ENCODE data around the gene PRTFDC1.
A peak's percentile ranks its signal among the peaks of the same experiment; 100 is the strongest.
"Not testable (repeated sequence)": the region's sequence is repeated elsewhere in the genome, so short reads cannot be mapped to it uniquely, and the experiment has no call there.

Gene PRTFDC1, protein sequence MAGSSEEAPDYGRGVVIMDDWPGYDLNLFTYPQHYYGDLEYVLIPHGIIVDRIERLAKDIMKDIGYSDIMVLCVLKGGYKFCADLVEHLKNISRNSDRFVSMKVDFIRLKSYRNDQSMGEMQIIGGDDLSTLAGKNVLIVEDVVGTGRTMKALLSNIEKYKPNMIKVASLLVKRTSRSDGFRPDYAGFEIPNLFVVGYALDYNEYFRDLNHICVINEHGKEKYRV

DNA sequence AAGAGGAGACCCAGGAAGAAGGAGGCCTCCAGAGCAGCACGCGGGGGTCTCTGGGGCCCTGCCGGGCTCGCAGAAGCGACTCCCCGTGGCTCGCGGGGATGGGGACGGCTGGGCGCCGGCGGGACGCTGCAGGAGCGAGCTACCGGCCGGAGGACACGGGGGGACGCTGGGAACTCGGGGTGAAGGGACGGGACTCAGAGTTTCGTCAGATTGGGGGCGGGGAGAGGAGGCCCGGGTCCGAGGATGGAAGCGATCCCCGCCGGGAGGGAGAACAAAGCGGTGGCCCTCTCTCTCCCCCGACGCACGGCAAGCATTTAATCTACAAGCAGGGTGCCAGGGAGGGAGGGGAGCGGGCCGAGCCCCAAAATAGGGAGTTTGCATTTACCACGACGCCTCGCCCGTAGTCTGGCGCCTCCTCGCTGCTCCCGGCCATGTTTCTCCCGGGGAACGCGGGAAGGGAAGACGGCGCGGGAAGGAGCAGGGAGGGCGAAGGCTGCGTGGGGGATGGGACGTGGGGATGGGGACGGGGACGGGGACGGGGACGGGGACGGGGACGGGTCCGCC lies at the start of gene PRTFDC1:
Gene PRTFDC1 (minus strand): TSS at position 464 of the 564 bp plus-strand sequence. CDS start 31 bp downstream, at position 433.
- DNase-seq: peak in 1 of 4 experiments; percentile 29

DNA sequence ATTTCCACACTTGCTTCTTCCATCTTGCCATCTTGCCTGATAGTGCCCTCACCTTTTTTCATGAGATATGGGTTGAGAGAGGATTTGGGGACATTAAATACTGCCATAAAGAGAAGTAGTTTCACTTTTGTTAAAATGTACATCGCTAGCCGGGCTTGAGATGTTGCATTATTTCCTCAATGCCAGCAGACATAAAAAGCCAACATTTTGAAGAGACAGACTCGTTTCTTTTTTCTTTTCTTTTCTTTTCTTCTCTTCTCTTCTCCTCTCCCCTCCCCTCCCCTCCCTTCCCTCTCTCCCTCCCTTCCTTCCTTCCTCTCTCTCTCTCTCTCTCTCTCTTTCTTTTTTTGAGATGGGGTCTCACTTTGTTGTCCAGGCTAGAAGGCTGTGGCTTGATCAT lies 45.6 kb upstream of the PRTFDC1 start:
- DNase-seq: no peak

DNA sequence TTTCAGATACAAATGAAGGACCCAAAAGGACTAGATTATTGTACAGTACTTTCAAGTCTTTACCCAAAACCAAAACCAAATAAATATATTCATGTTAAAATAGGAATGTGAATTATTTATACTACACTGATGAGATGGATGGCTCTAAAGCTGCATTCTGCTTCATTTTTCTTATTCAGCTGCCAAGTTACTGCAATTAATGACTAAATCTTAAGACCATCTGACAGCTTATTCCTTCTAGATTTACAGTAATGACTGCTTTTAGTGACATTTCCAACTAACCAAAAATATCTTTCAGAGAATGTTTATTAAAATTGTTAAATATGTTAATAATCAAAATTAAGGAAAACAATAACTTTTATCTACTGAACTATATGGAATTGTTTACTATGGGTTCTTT lies 42.7 kb upstream of the PRTFDC1 start:
- DNase-seq: no peak

DNA sequence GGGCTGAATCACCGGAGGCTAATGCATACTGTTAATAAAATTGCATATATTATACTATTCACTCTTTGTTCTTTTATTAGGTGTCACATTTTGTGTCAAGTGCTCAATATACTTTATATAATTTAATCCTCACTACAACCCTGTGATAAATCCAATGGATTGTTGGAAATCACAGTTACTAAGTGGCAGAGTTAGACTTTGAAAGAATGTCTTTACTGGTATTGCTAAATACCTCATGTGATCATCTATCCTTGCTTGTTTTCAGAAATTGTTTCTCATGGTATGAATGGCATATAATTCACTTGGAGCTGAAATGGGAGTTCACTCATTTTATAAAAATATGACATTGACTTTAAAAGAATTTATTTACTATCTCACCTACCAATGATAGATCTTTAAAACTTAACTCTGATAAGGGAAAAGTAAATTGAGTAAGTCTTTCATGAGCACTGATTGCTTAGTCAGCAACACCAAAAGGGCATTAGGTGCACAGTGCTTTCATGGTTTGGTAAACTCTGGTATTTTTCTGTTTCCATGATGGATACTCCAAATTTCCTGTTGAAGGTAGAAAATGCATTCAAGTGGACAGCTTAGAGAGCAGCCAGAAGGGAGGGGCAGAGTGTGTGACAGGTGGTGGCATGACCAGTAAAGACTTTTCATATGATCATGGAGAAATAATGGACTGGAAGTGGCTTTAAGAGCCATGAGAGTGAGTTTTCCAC lies 41.0 kb upstream of the PRTFDC1 start:
- no peak for DNase-seq

DNA sequence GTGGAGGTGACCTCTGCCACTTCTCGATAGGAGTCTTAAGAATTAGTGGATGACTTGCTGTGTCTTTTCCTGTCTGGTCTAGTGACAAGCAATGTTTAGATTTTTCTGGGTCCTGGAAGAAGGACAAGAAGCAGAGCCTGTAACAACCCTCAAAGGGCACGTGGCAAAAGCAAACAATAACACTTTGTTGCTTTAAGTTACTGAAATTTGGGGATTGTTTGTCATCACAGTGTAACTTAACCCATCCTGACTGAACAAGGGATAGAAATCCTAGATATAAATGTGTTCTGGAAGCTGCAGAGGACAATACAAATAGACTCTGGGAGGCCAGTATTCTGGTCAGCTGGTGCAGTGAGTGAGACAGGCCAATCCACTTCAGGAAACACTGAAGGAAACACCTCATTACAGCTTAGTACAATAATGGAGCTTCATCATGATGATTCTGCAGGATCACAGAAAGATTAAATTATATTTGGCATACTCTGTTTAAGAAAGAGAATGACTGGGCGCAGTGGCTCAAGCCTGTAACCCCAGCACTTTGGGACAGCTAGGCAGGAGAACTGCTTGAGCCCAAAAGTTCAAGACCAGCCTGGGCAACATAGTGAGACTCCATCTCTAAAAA lies 40.2 kb upstream of the PRTFDC1 start:
- DNase-seq: no peak

DNA sequence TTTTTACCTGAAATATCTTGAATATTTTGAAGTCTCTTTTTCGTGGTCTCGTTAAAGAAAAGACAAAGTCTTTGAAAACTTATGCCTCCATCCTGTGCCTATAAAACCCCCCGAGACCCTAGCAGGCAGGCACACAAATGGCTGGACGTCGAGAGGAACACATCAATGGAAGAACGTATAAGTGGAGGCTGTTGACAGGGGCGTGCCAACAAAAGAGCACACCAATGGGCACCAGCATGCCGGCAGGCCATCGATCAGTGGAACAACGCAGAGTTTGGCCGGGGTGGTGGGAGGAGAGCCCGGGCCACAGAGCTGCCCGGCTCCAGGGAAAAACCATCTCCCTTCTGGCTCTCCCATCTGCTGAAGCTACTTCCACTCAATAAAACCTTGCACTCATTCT lies 38.9 kb upstream of the PRTFDC1 start:
- no peak for DNase-seq

DNA sequence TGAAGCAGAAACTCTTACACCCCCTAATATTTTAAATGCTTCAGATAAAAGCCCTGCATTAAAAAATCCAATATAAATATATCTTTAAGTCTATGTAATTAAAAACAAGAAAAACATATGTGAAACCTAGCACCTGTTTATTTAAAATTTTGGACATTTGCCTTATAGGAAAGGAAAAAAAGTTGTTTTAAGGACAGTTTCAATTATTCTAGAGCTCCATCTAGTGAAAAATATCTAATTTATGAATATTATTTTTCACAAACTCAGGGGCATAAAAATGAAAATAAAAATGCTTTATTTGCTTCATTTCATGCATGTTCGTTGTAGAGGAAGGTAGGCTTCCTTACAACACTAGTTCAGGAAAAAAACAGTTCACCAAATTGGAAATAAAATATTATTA lies 37.5 kb upstream of the PRTFDC1 start:
- DNase-seq: no peak

DNA sequence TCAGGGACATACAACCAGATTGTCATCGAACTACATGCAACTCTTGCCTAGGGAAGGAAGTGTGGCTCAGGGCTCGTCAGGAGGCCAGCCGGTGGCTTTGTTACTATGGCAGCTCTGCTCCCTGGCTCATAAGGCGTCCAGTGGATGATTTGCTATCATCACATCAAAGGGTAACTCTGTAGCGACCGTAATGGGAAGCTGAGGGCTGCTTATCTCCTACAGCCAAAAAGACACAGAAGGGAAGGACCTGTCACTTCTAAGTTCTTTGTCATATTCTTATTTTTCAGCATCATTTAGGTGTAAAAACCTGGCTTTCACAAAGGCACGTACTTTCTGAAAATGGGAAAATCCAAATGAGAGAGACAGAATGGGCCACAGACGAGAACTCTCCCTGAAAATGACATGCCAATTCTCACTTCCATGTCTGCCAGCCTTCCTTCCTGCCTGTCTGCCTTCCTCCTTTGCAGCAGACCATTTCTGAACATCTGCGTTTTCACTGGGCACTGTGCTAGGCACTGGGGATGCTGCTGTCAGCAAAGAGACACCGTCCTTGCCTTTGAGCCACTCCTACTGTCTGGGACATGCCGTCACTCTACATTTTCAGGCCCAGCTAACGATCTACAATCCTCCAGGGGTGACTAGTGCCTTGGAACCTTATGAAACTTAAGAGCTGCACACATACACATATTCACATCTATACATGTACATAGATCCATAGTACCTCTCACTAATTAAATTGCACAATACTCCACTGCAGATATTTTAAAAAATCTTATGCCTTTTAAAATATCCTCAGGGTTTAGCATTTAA lies 36.6 kb upstream of the PRTFDC1 start:
- DNase-seq: no peak

DNA sequence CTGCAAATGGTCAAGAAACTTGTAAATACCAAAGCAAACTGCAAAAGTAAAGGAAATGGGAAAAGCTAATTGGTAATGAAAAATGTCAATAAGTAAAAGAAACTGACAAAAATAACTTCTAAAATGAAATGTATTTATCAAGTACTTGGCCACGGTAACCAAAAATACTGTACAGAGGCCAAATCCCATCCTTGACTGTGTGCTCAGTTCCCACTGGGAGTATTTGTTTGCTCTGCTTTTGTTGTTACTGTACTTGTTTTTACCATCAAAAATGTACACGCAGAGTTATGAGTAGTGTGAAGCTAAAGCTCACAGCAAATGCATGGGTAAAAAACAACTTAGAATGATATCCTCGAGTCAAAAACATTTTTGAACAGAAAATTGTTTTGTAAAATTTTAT lies 32.5 kb upstream of the PRTFDC1 start:
- no peak for DNase-seq

DNA sequence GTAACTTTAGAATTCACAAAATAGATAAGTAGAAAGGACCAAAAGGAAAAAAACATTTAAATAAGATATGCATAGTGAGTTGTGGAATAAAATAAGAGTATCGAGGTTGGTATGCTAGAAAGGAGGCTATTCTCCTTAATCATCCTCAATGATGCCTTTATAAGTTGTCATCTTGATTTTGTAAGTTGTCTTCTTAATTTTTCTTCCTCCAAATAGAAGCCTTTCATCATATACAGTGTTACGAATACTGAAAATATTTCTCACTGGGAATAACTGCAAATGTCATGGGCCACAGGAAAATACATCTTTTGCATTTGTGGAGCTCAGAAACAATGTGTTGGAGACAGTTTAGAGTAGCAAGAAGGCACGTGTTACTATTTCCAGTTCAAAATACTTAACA lies 31.5 kb upstream of the PRTFDC1 start:
- no peak for DNase-seq

DNA sequence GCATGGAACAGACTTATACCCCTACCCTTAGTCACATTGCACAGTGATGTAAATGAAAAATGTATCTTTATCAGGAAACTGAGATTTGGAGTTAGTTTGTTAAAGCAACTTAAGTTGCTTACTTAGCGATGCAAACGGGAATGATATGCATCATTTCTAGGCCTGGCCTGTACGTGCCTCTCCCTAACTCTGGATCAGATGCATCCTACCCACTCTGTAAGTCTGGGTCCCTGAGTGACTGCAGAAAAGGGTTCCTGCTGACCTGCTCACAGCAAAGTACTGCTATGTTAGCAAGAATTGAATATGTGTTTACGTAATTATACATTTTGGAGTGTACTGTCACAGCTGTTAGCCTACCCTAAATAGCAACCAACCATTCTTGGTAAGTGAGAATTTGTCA lies 30.7 kb upstream of the PRTFDC1 start:
- DNase-seq: no peak

DNA sequence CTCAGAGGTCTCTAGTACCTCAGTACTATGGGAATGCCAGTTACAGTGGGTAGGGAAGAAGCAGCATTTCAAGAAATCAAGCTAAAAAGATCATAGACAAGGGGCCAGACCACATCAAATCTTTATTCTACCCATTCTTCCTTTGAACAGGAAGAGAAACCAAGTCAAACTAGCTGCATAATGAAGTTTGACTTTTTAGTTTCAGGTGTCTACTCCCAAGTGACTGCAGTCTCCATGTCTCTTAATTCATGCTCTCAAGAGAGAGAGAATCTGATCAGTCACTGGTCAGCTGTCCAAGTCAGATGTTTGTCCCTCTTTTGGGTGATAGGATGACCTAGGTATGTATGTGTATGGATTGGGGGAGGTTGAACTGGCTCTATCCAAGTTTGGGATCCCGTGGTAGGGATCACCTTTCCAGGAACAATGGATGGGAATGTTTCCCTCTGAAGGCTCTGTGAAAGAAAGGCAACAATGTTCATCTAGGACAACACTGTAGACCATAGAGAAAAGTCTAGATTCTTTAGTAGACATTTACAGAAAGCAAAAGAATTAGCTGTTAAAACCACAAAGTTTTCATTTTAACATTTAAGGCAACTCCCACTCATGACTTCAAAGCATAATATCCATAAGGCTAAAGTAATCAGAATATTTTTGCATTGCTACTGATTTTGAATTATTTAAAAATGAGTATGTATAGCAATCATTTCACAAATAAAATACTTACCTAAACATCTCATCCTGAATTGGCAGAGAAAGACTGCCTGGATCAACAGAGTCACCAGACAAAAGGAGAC lies 30.1 kb upstream of the PRTFDC1 start:
- no peak for DNase-seq

DNA sequence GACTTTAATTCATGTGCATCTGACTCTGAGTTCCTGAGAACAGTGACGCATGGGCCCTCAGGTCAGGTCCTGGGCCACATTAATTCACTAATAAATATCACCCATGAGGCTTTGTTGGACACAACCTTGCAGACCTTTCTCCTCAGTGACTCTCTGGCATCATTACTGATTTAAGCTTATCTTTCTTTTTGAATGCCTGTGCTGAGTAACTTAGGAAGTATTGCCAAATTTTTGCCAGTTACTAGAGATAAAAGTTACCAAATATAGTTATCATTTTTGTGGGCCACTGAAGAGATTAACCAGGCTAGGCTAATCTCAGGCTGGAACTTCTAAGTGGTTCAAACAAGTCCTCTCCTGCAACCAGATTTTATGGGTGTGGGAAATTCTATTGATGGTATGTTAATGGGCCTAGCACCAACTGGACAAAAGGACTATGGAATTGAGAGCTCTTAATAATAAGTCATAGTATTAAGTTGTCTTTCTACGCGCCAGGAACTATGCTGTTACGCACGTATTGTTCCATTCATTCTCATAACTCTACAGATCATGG lies 28.8 kb upstream of the PRTFDC1 start:
- DNase-seq: no peak

DNA sequence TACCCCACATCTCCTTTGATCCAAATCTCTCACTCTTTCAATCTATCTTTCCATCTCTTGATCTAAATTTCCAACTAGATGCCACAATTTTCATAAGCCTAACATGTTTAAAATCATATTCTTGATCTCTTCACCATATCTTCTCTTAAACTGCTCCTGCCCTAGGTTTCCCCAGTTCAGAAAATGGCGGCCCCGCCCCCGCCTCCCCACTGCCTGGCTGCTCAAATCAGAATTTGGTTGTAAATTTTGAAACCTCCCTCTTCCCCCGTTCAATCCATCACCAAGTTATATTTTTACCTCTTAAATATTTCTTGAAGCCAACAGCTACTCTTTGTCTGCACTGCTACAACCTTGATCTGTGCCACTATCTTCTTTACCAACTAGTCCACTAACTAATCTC lies 27.3 kb upstream of the PRTFDC1 start:
- no peak for DNase-seq

DNA sequence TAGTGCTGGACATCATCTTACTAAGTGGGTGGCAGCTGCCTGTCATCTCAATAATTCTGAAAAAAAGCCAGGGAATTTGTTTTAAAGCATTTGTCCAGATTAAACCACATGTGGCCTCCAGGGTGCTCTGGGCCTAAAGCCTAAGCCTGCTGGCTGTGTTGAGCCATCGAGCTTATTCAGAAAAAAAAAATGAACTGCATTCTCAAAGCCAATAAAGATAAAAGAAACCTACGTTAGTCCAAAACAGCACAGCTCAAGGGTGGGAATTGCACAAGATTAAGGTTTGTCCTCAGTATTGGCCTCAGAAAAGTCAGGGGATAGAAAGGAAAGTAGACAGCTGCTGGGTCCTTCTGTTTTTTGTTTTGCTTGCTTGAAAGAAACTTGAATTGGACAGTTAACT lies 22.6 kb upstream of the PRTFDC1 start:
- no peak for DNase-seq

DNA sequence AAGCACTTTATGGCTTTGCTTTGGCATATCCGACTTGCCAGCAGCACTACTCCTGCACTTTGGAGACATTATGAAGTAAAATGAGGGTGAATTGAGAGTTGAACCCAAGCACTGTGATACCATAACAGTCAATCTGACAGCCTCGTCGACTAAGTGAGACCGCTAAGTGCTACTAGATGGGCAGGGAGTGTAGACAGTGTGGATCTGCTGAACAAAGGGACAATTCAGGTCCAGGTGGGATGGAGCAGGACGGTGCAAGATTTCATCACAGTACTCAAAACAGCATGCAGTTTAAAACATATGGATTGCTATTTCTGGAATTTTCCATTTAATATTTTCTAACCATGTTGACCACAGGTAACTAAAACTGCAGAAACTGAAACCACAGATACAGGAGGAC lies 20.8 kb upstream of the PRTFDC1 start:
- no peak for DNase-seq

DNA sequence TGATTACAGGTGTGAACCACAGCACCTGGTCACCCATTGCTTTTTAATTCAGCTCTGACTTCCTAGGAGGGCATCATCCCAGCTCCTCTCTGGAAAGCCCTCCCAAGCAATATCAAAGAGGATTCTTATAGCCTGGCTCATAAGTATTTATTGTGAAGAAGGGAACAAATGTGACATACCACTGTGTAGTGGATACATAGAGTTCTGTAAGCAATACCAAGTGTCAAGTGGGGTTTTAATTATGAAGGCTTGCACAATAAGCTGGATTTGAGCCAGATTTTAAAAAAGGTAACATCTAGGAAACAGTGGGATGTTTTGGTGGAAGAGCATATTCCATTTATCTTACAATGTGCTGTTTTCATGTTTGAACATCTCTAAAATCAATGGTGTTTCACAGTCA lies 19.0 kb upstream of the PRTFDC1 start:
- no peak for DNase-seq

DNA sequence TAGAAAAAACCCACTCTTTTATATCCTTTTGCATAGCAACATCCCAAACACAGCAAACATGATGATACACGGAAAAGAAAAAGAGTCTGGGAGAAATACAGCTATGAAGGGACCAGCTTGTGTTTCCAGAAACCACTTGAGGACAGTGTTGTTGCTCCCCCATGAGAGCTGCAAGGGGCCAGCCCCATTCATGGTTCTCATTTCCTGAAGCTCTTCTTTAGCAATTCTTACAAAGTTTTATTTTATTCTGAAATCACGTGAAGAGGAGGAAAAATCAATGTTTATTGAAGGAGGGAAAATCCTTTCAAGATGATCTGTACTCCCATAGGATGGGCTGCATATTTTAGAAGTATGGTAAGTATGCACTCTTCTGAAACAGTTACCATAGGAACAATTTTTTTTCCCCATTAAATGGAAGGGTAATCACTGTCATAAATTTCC lies 17.5 kb upstream of the PRTFDC1 start:
- no peak for DNase-seq

DNA sequence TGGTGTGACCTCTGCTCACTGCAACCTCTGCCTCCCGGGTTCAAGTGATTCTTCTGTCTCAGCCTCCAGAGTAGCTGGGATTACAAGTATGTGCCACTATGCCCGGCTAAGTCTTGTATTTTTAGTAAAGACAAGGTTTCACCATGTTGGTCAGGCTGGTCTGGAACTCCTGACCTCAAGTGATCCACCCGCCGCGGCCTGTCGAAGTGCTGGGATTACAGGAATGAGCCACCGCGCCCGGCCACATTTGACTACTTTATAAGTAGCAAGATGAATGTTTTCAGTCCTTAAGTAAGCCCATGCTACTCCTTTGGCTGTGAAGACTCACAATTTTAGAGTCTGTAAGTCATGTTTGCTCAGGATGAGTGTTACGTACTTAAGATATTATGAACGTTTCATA lies 16.5 kb upstream of the PRTFDC1 start:
- DNase-seq: not testable (repeated sequence)

DNA sequence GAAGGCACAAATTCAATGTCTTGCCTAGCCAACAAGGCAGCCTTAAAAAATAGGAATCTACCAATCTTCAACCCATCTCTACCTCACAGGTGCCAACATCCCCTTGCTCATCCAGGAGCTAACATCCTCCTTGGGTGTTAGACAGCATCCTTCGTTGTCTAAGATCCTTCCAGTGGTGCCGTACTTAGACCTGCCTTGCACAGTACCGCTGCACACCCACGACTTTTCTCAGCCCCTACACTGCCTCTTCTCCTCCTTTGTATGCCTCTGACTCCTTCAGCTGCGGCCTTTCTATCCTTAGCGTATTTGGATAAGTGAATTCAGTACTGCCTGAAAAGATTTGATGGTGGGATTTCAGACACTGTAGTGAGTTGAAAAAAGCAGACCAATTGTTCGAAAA lies 15.9 kb upstream of the PRTFDC1 start:
- no peak for DNase-seq

DNA sequence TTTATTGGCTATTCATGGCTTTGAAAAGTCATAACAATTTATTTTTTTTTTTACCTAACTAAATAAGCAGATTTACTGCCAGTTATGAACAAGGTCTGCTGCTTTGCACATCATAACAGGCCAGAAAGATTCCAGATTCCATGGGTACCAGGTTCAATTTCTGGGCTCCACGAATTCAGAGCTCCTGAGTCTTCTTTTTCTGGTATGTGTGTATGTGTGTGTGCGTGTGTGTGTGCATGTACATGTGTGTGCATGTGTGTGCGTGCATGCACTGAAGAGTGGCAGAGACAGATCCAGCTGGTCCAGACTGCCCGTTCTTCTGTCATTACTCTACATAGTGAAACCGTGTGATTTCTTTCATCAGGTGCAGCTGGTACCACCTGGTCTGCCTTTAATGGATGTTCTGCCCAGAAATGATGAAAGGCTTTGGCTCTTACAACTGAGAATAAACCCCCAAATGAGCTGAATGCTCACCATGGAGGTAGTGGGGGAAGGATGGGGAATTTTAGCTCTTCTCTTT lies 14.6 kb upstream of the PRTFDC1 start:
- DNase-seq: no peak

DNA sequence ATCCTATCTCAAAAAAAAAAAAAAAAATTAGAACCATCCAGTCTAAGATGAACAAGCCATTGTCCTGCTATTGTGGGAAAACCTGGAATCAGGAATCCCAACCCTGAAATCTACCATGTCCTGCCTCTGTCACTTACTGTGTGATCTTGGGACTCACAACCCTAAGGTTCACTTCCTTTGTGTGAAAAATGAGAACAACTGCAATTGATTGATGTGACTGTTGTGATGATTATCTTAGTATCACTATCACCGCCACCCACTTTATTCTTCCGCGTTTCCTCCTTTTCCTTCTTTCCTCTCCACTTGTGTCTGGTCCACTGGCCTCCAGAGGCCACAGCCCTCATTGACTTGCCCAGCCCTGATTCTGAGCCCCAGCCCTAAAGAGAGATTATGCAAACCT lies 12.6 kb upstream of the PRTFDC1 start:
- no peak for DNase-seq

Measured in activated naive CD4-positive, alpha-beta T cell (primary cell).